ENCODE data around the gene SPEN. TPM values are rescaled to one million over a fixed set of nuclear protein-coding genes. Genes with fewer than 3 reads are reported as not detected.

SPEN gene
- total RNA-seq, 4 donors from 2014 or later: 34.6 to 49.9 (median 44.7) TPM

DNA sequence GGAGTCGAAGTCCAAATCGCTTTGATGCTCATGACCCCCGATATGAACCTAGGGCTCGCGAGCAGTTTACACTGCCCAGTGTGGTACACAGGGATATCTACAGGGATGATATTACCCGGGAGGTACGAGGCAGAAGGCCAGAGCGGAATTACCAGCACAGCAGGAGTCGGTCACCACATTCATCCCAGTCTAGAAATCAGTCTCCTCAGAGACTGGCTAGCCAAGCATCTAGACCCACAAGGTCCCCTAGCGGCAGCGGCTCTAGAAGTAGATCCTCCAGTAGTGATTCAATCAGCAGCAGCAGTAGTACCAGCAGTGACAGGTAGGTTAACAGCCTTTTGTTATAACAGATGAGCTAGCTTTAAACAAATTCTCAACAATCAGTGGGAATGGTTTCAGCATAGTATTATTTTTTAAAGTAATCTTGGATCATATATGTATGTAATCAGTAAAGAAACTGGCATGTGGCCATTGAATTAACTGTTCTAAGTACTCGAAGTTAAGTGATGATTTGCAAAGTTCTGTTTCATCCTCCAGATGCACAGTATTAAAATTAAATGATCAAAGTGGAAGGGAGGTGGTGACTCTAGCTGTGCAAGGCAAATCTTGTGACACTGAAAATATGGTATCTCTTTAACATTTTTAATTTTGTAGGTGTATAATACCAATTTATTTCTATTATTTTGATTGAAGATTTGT lies 29.0 kb downstream of the SPEN start:
- DNase-seq (ENCODE audit: extremely low spot score): no peak
- WGBS: 90% methylated on average over 12 of the region's 12 CpGs
- no peaks in the 10 kb centered on the region for H3K9me3 ChIP-seq
- intact Hi-C loops (cut with DNase I): no loop called here
- H3K4me1 ChIP-seq: peaks cover 3 to 63% (median 30%) of the 10 kb centered on the region in 4 donors
- H3K36me3 ChIP-seq: peaks cover 0 to 46% (median 27%) of the 10 kb centered on the region in 4 donors
- TF ChIP-seq EP300 (IDR thresholded peaks at IDR 0.05): no peak
- TF ChIP-seq, protein P1, sequence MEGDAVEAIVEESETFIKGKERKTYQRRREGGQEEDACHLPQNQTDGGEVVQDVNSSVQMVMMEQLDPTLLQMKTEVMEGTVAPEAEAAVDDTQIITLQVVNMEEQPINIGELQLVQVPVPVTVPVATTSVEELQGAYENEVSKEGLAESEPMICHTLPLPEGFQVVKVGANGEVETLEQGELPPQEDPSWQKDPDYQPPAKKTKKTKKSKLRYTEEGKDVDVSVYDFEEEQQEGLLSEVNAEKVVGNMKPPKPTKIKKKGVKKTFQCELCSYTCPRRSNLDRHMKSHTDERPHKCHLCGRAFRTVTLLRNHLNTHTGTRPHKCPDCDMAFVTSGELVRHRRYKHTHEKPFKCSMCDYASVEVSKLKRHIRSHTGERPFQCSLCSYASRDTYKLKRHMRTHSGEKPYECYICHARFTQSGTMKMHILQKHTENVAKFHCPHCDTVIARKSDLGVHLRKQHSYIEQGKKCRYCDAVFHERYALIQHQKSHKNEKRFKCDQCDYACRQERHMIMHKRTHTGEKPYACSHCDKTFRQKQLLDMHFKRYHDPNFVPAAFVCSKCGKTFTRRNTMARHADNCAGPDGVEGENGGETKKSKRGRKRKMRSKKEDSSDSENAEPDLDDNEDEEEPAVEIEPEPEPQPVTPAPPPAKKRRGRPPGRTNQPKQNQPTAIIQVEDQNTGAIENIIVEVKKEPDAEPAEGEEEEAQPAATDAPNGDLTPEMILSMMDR (IDR thresholded peaks at IDR 0.05): peak in 1 of 3 experiments; percentile 30
- no peak overlapping the region for H3K4me3 ChIP-seq
- no peaks in the 10 kb centered on the region for H3K27me3 ChIP-seq
- no peak overlapping the region for H3K27ac ChIP-seq (replicated peaks in 1 of 4)

DNA sequence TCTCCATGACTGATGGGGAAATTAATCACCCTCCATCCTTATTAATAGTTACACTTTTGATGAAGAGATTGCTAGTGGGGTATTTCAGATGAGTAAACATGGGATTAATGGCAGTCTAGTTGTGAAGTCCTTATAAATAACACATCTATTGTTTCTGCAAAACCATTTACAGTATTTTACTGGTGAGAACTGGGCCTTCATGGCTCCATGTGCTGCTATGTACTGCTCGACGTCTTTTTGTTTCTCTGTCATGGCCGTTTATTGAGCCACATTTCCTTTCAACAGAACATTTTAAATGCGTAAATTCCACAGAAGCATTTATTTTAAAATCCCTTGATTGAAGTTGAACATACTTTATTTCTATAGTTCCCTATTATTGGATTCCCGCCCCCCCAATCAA lies 34.5 kb downstream of the SPEN start:
- 85% methylated on average over 5 of the region's 5 CpGs for WGBS
- no peak overlapping the region for H3K4me3 ChIP-seq
- intact Hi-C loops (cut with DNase I): no loop called here
- H3K36me3 ChIP-seq: peaks cover 0 to 18% (median 5%) of the 10 kb centered on the region in 4 donors
- H3K27me3 ChIP-seq: no peaks in the 10 kb centered on the region
- no peak overlapping the region for H3K27ac ChIP-seq (replicated peaks in 1 of 4)
- H3K9me3 ChIP-seq: no peaks in the 10 kb centered on the region
- TF ChIP-seq EP300 (IDR thresholded peaks at IDR 0.05) (no peak), POLR2A (IDR thresholded peaks at IDR 0.05; ENCODE audit: low read depth) (no peak), POLR2AphosphoS5 (IDR thresholded peaks at IDR 0.05) (no peak)
- TF ChIP-seq, protein P1 (IDR thresholded peaks at IDR 0.05): no peak
- H3K4me1 ChIP-seq: peaks cover 22 to 69% (median 50%) of the 10 kb centered on the region in 4 donors
- no peak for DNase-seq (ENCODE audit: extremely low spot score)

DNA sequence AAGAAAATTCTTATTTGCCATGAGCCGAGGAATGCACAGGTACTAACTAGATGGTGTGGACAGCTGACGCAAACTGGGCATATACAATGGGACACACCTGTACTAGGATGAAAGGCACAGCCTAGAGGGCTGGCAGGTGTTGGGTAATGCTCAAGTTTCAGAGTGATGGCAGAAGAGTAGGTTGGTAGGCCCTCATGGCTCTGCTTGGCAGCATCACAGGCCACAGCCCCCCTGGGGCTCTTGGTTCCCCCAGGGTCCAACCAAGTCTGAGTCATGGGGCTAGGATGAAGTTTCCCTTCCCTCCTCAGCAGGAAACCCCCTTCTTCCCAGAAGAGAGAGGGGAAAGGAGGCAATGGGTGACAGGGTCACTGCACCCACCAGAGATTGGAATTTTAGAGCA lies 35.2 kb downstream of the SPEN start:
- Histone ChIP-seq H3K4me3 (no peak overlapping the region), H3K36me3 (peaks cover 0 to 11% (median 4%) of the 10 kb centered on the region in 4 donors), H3K4me1 (peaks cover 28 to 72% (median 55%) of the 10 kb centered on the region in 4 donors), H3K27ac (replicated peaks in 1 of 4) (peak overlapping the region in 1 of 4 donors; percentile 31), H3K9me3 (no peaks in the 10 kb centered on the region), H3K27me3 (no peaks in the 10 kb centered on the region)
- TF ChIP-seq POLR2A (IDR thresholded peaks at IDR 0.05; ENCODE audit: low read depth): no peak
- no peak for TF ChIP-seq EP300 (IDR thresholded peaks at IDR 0.05)
- TF ChIP-seq POLR2AphosphoS5 (IDR thresholded peaks at IDR 0.05): no peak
- TF ChIP-seq, protein P1 (IDR thresholded peaks at IDR 0.05): no peak
- intact Hi-C loops (cut with DNase I): no loop called here
- 96% methylated on average over 2 of the region's 2 CpGs for WGBS
- no peak for DNase-seq (ENCODE audit: extremely low spot score)

DNA sequence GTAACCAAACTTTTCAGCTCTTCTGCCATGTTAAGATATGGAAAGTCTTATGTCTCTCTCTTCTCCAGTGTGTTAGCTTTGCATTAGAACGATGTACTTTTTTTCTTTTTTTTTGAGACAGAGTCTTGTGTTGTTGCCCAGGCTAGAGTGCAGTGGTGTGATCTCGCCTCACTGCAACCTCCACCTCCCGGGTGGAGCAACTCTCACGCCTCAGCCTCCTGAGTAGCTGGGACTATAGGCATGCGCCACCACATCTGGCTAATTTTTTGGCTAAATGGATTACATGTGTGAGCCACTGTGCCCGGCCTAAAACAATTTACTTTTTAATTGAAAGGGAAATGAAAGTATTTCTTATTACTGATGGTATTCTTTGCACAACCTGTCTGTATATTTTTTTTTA lies 35.8 kb downstream of the SPEN start:
- H3K9me3 ChIP-seq: no peaks in the 10 kb centered on the region
- TF ChIP-seq POLR2AphosphoS5 (IDR thresholded peaks at IDR 0.05) (no peak), POLR2A (IDR thresholded peaks at IDR 0.05; ENCODE audit: low read depth) (no peak)
- no peak overlapping the region for H3K4me3 ChIP-seq
- H3K27ac ChIP-seq (replicated peaks in 1 of 4): peak overlapping the region in 1 of 4 donors; percentile 31
- 89% methylated on average over 6 of the region's 6 CpGs for WGBS
- peaks cover 32 to 79% (median 61%) of the 10 kb centered on the region in 4 donors for H3K4me1 ChIP-seq
- intact Hi-C loops (cut with DNase I): no loop called here
- peaks cover 0 to 8% (median 2%) of the 10 kb centered on the region in 4 donors for H3K36me3 ChIP-seq
- H3K27me3 ChIP-seq: no peaks in the 10 kb centered on the region
- DNase-seq (ENCODE audit: extremely low spot score): peak; percentile 77

DNA sequence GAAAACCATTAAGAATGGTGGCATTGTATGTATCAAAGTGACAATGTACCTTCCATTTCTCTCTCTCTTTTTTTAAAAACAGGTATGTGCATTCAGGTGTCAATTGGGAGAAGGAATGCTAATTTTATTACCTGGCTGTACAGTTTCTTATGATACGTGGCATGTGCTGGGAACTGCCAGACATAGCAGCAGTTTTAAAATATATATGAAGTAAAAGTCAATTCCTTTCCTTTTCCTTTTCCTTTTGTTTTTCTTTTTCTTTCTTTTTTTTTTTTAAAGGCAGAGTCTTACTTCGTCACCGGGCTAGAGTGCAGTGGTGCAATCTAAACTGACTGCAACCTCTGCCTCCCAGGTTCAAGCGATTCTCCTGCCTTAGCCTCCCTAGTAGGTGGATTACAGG lies 37.0 kb downstream of the SPEN start:
- Histone ChIP-seq H3K36me3 (peaks cover 0 to 8% (median 2%) of the 10 kb centered on the region in 4 donors), H3K4me1 (peaks cover 32 to 86% (median 71%) of the 10 kb centered on the region in 4 donors), H3K27me3 (no peaks in the 10 kb centered on the region), H3K4me3 (no peak overlapping the region), H3K27ac (replicated peaks in 1 of 4) (peak overlapping the region; percentile 80 to 93 (median 92)), H3K9me3 (no peaks in the 10 kb centered on the region)
- intact Hi-C loops (cut with DNase I): loop anchor here (2.0 kb wide), 1 partner anchor 32 kb away; no protein-coding TSS in a partner anchor
- TF ChIP-seq POLR2A (IDR thresholded peaks at IDR 0.05; ENCODE audit: low read depth): no peak
- TF ChIP-seq, protein P1 (IDR thresholded peaks at IDR 0.05): no peak
- TF ChIP-seq EP300 (IDR thresholded peaks at IDR 0.05): no peak
- no peak for TF ChIP-seq POLR2AphosphoS5 (IDR thresholded peaks at IDR 0.05)
- 64% methylated on average over 4 of the region's 4 CpGs for whole genome bisulfite sequencing
- DNase-seq (ENCODE audit: extremely low spot score): no peak

Measured in esophagus muscularis mucosa (tissue), 4 donors.